PC-9 (cell line): Measurements from ENCODE around the gene CRYL1. TPM values are rescaled to one million over a fixed set of nuclear protein-coding genes. Genes with fewer than 3 reads are reported as not detected.

Source experiments
- BruUV-seq: library from RNA; stranded (reverse); fragments of 400-500 nt; replicated peaks from 2 replicates; lab custom pipeline; 2021; lab: Mats Ljungman, UMichigan
- CTCF ChIA-PET: fragments of 300-600 bp; sonication (Branson Sonifier 250); formaldehyde crosslinking; loops from one replicate; lab custom pipeline; 2022; ENCODE audit warnings: antibody characterized with exemption; lab: Charles Lee
- POLR2A ChIA-PET: fragments of 300-600 bp; sonication (Branson Sonifier 250); formaldehyde crosslinking; loops from one replicate; lab custom pipeline; 2022; ENCODE audit warnings: antibody characterized with exemption; ENCODE audit not compliant: unreplicated experiment; lab: Charles Lee
- DNase-seq, 2 experiments: peaks; one replicate each; pipeline versions ENCODE4 v3.0.0 to v3.0.0-alpha.2; 2015 to 2022; ENCODE audit warnings: mixed read lengths in 1 of 2
- H2AFZ ChIP-seq: fragments of 200-600 bp; sonication (generic); 2 replicates; pipeline ENCODE4 v1.8.1; 2017; ENCODE audit warnings: antibody characterized with exemption
- H3F3A ChIP-seq: fragments of 200-600 bp; sonication (generic); 2 replicates; pipeline ENCODE4 v1.8.1; 2017; ENCODE audit warnings: antibody characterized with exemption, mild to moderate bottlenecking, low read depth; ENCODE audit not compliant: insufficient read depth
- H3K27ac ChIP-seq: fragments of 200-600 bp; sonication (generic); 2 replicates; pipeline ENCODE4 v1.6.1; 2016; ENCODE audit warnings: mixed run types
- H3K27me3 ChIP-seq: fragments of 200-600 bp; sonication (generic); 2 replicates; pipeline ENCODE4 v1.6.1; 2016; ENCODE audit warnings: low read depth, mixed run types; ENCODE audit not compliant: insufficient read depth
- H3K36me3 ChIP-seq: fragments of 200-600 bp; sonication (generic); 2 replicates; pipeline ENCODE4 v1.6.1; 2016; ENCODE audit warnings: low read depth, mixed run types
- H3K4me1 ChIP-seq: fragments of 200-600 bp; sonication (generic); replicated peaks from 2 replicates; pipeline ENCODE4 v1.6.1; 2016; ENCODE audit warnings: mixed run types; ENCODE audit not compliant: insufficient read depth
- H3K4me2 ChIP-seq: fragments of 200-600 bp; sonication (generic); 2 replicates; pipeline ENCODE4 v1.6.1; 2017; ENCODE audit warnings: mixed run types
- H3K4me3 ChIP-seq: fragments of 200-600 bp; sonication (generic); 2 replicates; pipeline ENCODE4 v1.6.1; 2016; ENCODE audit warnings: mixed run types
- H3K79me2 ChIP-seq: fragments of 200-600 bp; sonication (generic); 2 replicates; pipeline ENCODE4 v1.6.1; 2017; ENCODE audit warnings: low read depth, mixed run types
- H3K9me2 ChIP-seq: fragments of 200-600 bp; sonication (generic); 2 replicates; pipeline ENCODE4 v1.8.1; 2017; ENCODE audit warnings: mild to moderate bottlenecking; ENCODE audit not compliant: insufficient read depth
- H3K9me3 ChIP-seq: fragments of 200-600 bp; sonication (generic); 2 replicates; pipeline ENCODE4 v1.8.1; 2016; ENCODE audit warnings: low read depth; ENCODE audit not compliant: insufficient read depth
- H4K20me1 ChIP-seq: fragments of 200-600 bp; sonication (generic); 2 replicates; pipeline ENCODE4 v1.8.1; 2017; ENCODE audit not compliant: insufficient read depth
- CTCF ChIP-seq: fragments of 200-600 bp; sonication (generic); conservative IDR thresholded peaks from 2 replicates; pipeline ENCODE4 v1.6.1; 2017; ENCODE audit warnings: mixed run types, antibody characterized with exemption, mild to moderate bottlenecking, moderate library complexity
- EZH2 ChIP-seq: fragments of 200-600 bp; sonication (generic); IDR thresholded peaks from 2 replicates; pipeline ENCODE4 v1.8.0; 2017; ENCODE audit warnings: antibody characterized with exemption, low read depth
- intact Hi-C: fragments of 100-400 bp; cut with micrococcal nuclease; formaldehyde crosslinking; loops from one replicate; pipeline ENCODE4 v1.10.0; 2022; ENCODE audit not compliant: unreplicated experiment
- total RNA-seq: library from RNA; stranded (reverse); gene quantifications from 2 replicates; pipeline ENCODE4 v1.2.3, GENCODE V29; 2021

Gene CRYL1
- total RNA-seq, 1 experiment from 2014 or later = 8.7 TPM

DNA sequence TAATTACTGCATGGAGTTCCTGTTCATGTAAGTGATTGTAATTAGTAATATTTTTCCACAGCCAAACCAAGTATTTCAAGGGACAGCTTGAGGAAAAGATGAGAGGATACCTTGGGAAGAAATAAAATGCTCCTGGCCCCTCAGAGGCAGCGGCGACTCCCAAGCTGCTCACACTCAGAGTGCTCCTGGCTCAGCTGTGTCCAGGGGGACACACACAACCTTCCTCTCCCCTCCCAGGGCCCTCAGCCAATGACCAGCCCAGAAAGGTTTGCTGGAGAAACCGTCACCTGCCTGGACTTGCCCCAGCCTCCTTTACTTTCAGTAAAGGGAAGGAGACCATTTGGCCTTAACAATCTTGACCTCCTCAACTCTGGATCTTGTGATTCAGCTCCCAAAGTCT, 51.1 kb downstream of the CRYL1 start:
- no peak for DNase-seq
- Histone ChIP-seq H3K9me3 (no peaks in the 10 kb centered on the region), H3K27ac (no peak overlapping the region), H3K36me3 (no peaks in the 10 kb centered on the region), H2AFZ (no peak overlapping the region), H3K79me2 (no peaks in the 10 kb centered on the region), H3K4me3 (no peak overlapping the region), H3K4me2 (no peak overlapping the region), H3F3A (no peaks in the 10 kb centered on the region), H3K4me1 (no peaks in the 10 kb centered on the region), H3K27me3 (no peaks in the 10 kb centered on the region), H3K9me2 (no peaks in the 10 kb centered on the region), H4K20me1 (no peaks in the 10 kb centered on the region)
- ChIA-PET POLR2A (no interaction called here), CTCF (no interaction called here)
- no TSS peak for BruUV-seq
- TF ChIP-seq CTCF (no peak), EZH2 (no peak)
- intact Hi-C loops = no loop called here

GRCh38 chr13:20473888-20474287, 51.8 kb downstream of the CRYL1 start:
- Histone ChIP-seq H3F3A (no peaks in the 10 kb centered on the region), H3K9me3 (no peaks in the 10 kb centered on the region), H3K4me1 (no peaks in the 10 kb centered on the region), H2AFZ (no peak overlapping the region), H3K4me2 (no peak overlapping the region), H3K27me3 (no peaks in the 10 kb centered on the region), H4K20me1 (no peaks in the 10 kb centered on the region), H3K4me3 (no peak overlapping the region), H3K27ac (no peak overlapping the region), H3K36me3 (no peaks in the 10 kb centered on the region), H3K9me2 (no peaks in the 10 kb centered on the region), H3K79me2 (no peaks in the 10 kb centered on the region)
- ChIA-PET CTCF (no interaction called here), POLR2A (no interaction called here)
- BruUV-seq = no TSS peak
- no peak for TF ChIP-seq EZH2
- DNase-seq = no peak
- intact Hi-C loops = no loop called here

DNA sequence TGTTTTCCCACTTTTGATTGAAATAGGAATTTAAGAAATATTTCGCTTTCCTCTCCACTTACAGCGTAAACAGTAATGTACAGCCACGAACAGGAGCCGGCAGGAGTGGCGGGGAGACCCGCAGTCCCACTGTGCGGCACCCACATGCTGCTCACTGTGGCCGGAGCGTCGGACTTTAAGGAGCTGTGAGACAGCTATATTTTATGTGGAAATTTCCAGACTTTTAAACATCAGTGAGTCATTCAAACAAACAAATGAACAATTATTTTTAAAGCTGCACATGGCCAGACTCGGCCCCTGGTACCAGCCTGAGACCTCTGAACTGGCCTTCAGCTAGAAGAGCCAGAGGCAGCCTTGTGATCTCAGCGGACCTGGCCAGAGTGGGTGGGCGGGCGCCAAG, 52.5 kb downstream of the CRYL1 start:
- no TSS peak for BruUV-seq
- Histone ChIP-seq H3F3A (no peaks in the 10 kb centered on the region), H3K27ac (no peak overlapping the region), H3K4me3 (no peak overlapping the region), H3K4me2 (no peak overlapping the region), H4K20me1 (no peaks in the 10 kb centered on the region), H3K9me2 (no peaks in the 10 kb centered on the region), H3K4me1 (no peaks in the 10 kb centered on the region), H3K79me2 (no peaks in the 10 kb centered on the region), H2AFZ (no peak overlapping the region), H3K9me3 (no peaks in the 10 kb centered on the region), H3K27me3 (no peaks in the 10 kb centered on the region), H3K36me3 (no peaks in the 10 kb centered on the region)
- CTCF ChIA-PET = no interaction called here
- POLR2A ChIA-PET = no interaction called here
- intact Hi-C loops = no loop called here
- DNase-seq = no peak
- TF ChIP-seq CTCF (no peak), EZH2 (no peak)

DNA sequence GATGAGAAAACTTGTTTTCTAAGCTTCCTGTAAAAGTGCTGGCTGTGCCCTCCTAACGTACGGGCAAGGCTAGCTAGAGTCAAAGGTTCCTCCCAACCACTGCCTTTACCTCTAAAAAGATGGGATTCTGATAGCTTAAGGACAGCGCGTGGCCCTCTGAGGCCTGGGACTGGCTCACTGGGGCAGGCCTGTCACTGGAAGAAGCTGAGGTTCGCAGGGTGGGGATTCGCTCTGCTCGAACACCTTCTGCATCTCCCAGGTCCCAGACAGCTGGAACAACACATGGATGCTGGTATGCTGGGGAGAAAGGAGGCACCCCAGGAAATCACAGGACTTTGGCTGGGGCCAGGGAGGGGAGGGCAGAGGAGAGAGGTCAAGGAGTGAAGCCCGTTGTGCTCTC, 53.1 kb downstream of the CRYL1 start:
- BruUV-seq = no TSS peak
- H3K4me1 ChIP-seq = no peaks in the 10 kb centered on the region
- no peak overlapping the region for H2AFZ ChIP-seq
- no peaks in the 10 kb centered on the region for H3K9me2 ChIP-seq
- H3K4me3 ChIP-seq = no peak overlapping the region
- no peak overlapping the region for H3K27ac ChIP-seq
- H4K20me1 ChIP-seq = no peaks in the 10 kb centered on the region
- intact Hi-C loops = no loop called here
- TF ChIP-seq CTCF = no peak
- TF ChIP-seq EZH2 = no peak
- H3K9me3 ChIP-seq = no peaks in the 10 kb centered on the region
- H3F3A ChIP-seq = no peaks in the 10 kb centered on the region
- no peaks in the 10 kb centered on the region for H3K27me3 ChIP-seq
- H3K36me3 ChIP-seq = no peaks in the 10 kb centered on the region
- CTCF ChIA-PET = no interaction called here
- no peaks in the 10 kb centered on the region for H3K79me2 ChIP-seq
- POLR2A ChIA-PET = interaction anchor here (0.6 kb wide), 2 partner anchors 292 to 609 kb away, joined by 3 to 5 read pairs; no protein-coding TSS in a partner anchor
- DNase-seq = no peak
- no peak overlapping the region for H3K4me2 ChIP-seq
